HCT116 (cell line): ENCODE results near the gene PEX6. TPM values are rescaled to one million over a fixed set of nuclear protein-coding genes. Genes with fewer than 3 reads are reported as not detected.

ENCODE experiments used
- ATAC-seq: fragments of 200-7000 bp; cut with Tn5 transposase; 2 replicates; pipeline ENCODE4 v1.9.1; 2020; ENCODE audit warnings: mild to moderate bottlenecking, moderate library complexity
- BruUV-seq: library from RNA; stranded (reverse); fragments of 400-500 nt; replicated peaks from 2 replicates; lab custom pipeline; 2021; lab: Mats Ljungman, UMichigan
- CTCF ChIA-PET: fragments of 300-600 bp; sonication (Branson Sonifier 250); formaldehyde crosslinking; loops from one replicate; lab custom pipeline; 2021; ENCODE audit warnings: antibody characterized with exemption; lab: Charles Lee
- POLR2A ChIA-PET: fragments of 300-600, 350-600 bp; sonication (Branson Sonifier 250); formaldehyde crosslinking; loops from one replicate; lab custom pipeline; 2021; ENCODE audit warnings: antibody characterized with exemption; lab: Charles Lee
- RAD21 ChIA-PET, 2 experiments: fragments of 300-600 bp; sonication (Branson Sonifier 250); formaldehyde crosslinking; loops; one replicate each; lab custom pipeline; 2023; ENCODE audit warnings: low total read pairs in 2 of 2; ENCODE audit not compliant: uncharacterized antibody in 2 of 2, unreplicated experiment in 2 of 2, low non-redundant PET in 1 of 2; lab: Charles Lee
- DNase-seq: peaks from one replicate; pipeline ENCODE4 v3.0.0-alpha.2; 2010; ENCODE audit warnings: low read depth, low spot score
- H2AFZ ChIP-seq: fragments of 200-600 bp; shearing (Covaris generic), sonication (generic); 2 replicates; pipeline ENCODE4 v1.6.1; 2017; ENCODE audit warnings: low read depth, mixed run types, mixed read lengths, antibody characterized with exemption, low read length; ENCODE audit not compliant: poor library complexity, severe bottlenecking
- H3K27ac ChIP-seq: 2 replicates; pipeline ENCODE4 v1.5.1; 2012; ENCODE audit warnings: low read depth, low read length
- H3K27me3 ChIP-seq: fragments of 200-600 bp; sonication (generic); 2 replicates; pipeline ENCODE4 v1.6.1; 2016; ENCODE audit warnings: mixed run types, low read length, mixed read lengths; ENCODE audit not compliant: insufficient read depth
- H3K36me3 ChIP-seq, 2 experiments: fragments of 200-500 bp in 1 of 2; fragments of 200-600 bp in 1 of 2; sonication (Bioruptor generic) in 1 of 2; sonication (generic) in 1 of 2; 2 replicates each; pipeline versions ENCODE4 v1.5.1 to v1.6.1; 2014 to 2016; ENCODE audit warnings: low read length in 2 of 2, inconsistent platforms in 1 of 2, mixed read lengths in 1 of 2, mixed run types in 1 of 2; ENCODE audit not compliant: insufficient read depth in 2 of 2, control insufficient read depth in 1 of 2
- H3K4me1 ChIP-seq, 2 experiments: fragments of 200-600 bp in 1 of 2; sonication (generic) in 1 of 2; 2 replicates each; pipeline versions ENCODE4 v1.5.1 to v1.6.1; 2012 to 2017; ENCODE audit warnings: low read length in 2 of 2, inconsistent platforms in 1 of 2, mild to moderate bottlenecking in 1 of 2, mixed read lengths in 1 of 2, mixed run types in 1 of 2, moderate library complexity in 1 of 2; ENCODE audit not compliant: insufficient read depth in 2 of 2, control insufficient read depth in 1 of 2
- H3K4me2 ChIP-seq: fragments of 200-600 bp; sonication (generic); 2 replicates; pipeline ENCODE4 v1.6.1; 2017; ENCODE audit warnings: mixed run types, low read length, mixed read lengths
- H3K4me3 ChIP-seq, 2 experiments: fragments of 200-600 bp in 1 of 2; sonication (generic) in 1 of 2; replicated peaks in 1 of 2; 2 replicates each; pipeline ENCODE4 v1.5.1; 2011 to 2016; ENCODE audit warnings: low read length in 2 of 2, control low read depth in 1 of 2, low read depth in 1 of 2, mild to moderate bottlenecking in 1 of 2, mixed read lengths in 1 of 2, mixed run types in 1 of 2
- H3K79me2 ChIP-seq: fragments of 200-600 bp; sonication (generic); 2 replicates; pipeline ENCODE4 v1.6.1; 2017; ENCODE audit warnings: mild to moderate bottlenecking, mixed run types, low read length, moderate library complexity, mixed read lengths; ENCODE audit not compliant: insufficient read depth
- H3K9ac ChIP-seq: fragments of 200-600 bp; sonication (generic); 2 replicates; pipeline ENCODE4 v1.6.1; 2016; ENCODE audit warnings: low read length, mixed read lengths
- H3K9me2 ChIP-seq: fragments of 200-600 bp; sonication (generic), shearing (Covaris generic); 2 replicates; pipeline ENCODE4 v1.6.1; 2017; ENCODE audit warnings: mixed run types, mild to moderate bottlenecking, moderate library complexity; ENCODE audit not compliant: insufficient read depth
- H3K9me3 ChIP-seq, 2 experiments: fragments of 200-500 bp in 1 of 2; fragments of 200-600 bp in 1 of 2; sonication (Bioruptor generic) in 1 of 2; sonication (generic) in 1 of 2; 2 replicates each; pipeline ENCODE4 v1.6.1; 2014 to 2017; ENCODE audit warnings: low read length in 2 of 2, mixed read lengths in 2 of 2, inconsistent platforms in 1 of 2, low read depth in 1 of 2, mild to moderate bottlenecking in 1 of 2, mixed run types in 1 of 2, moderate library complexity in 1 of 2; ENCODE audit not compliant: control insufficient read depth in 1 of 2, insufficient read depth in 1 of 2
- H4K20me1 ChIP-seq: fragments of 200-600 bp; sonication (generic), shearing (Covaris generic); 2 replicates; pipeline ENCODE4 v1.6.1; 2017; ENCODE audit warnings: mixed run types, mild to moderate bottlenecking, moderate library complexity; ENCODE audit not compliant: insufficient read depth
- ATF3 ChIP-seq: IDR thresholded peaks from 2 replicates; pipeline ENCODE4 v1.6.1; 2012
- CEBPB ChIP-seq: IDR thresholded peaks from 2 replicates; pipeline ENCODE4 v1.6.1; 2012; ENCODE audit warnings: low read depth
- CTCF ChIP-seq, 3 experiments: fragments of 200-600 bp in 1 of 3; sonication (generic) in 1 of 3; IDR thresholded peaks in 2 of 3; conservative IDR thresholded peaks in 1 of 3; 2 replicates each; pipeline ENCODE4 v1.5.1; 2012 to 2017; ENCODE audit warnings: low read depth in 2 of 3, low read length in 2 of 3, antibody characterized with exemption in 1 of 3, borderline replicate concordance in 1 of 3, control low read depth in 1 of 3, mild to moderate bottlenecking in 1 of 3, mixed read lengths in 1 of 3, mixed run types in 1 of 3, moderate library complexity in 1 of 3; ENCODE audit not compliant: insufficient read depth in 1 of 3
- ELF1 ChIP-seq: IDR thresholded peaks from 2 replicates; pipeline ENCODE4 v1.6.1; 2012; ENCODE audit warnings: low read depth, borderline replicate concordance
- EZH2 ChIP-seq: fragments of 200-600 bp; sonication (generic); IDR thresholded peaks from 2 replicates; pipeline ENCODE4 v1.6.1; 2017; ENCODE audit warnings: antibody characterized with exemption, mixed run types
- EZH2phosphoT487 ChIP-seq: fragments of 200-600 bp; IDR thresholded peaks from 2 replicates; pipeline ENCODE4 v1.6.1; 2018; ENCODE audit warnings: antibody characterized with exemption, borderline replicate concordance
- JUND ChIP-seq: IDR thresholded peaks from 2 replicates; pipeline ENCODE4 v1.6.1; 2012
- RAD21 ChIP-seq: IDR thresholded peaks from 2 replicates; pipeline ENCODE4 v1.6.1; 2012; ENCODE audit warnings: low read depth, mild to moderate bottlenecking
- REST ChIP-seq: IDR thresholded peaks from 2 replicates; pipeline ENCODE4 v1.6.1; 2012; ENCODE audit warnings: low read depth
- SP1 ChIP-seq: IDR thresholded peaks from 2 replicates; pipeline ENCODE4 v1.6.1; 2012; ENCODE audit warnings: low read depth
- TCF7L2 ChIP-seq: IDR thresholded peaks from 2 replicates; pipeline ENCODE4 v1.7.0; 2011; ENCODE audit warnings: borderline replicate concordance, inconsistent platforms; ENCODE audit not compliant: insufficient read depth, insufficient read length; ENCODE audit errors: extremely low read depth
- ZFX ChIP-seq: fragments of 450-650 bp; IDR thresholded peaks from 2 replicates; pipeline ENCODE4 v1.6.1; 2017
- ZNF274 ChIP-seq: fragments of 200-500 bp; sonication (Bioruptor generic); IDR thresholded peaks from 2 replicates; pipeline ENCODE4 v1.6.1; 2014; ENCODE audit warnings: mild to moderate bottlenecking, low read depth, low read length, inconsistent platforms
- intact Hi-C: fragments of 100-400 bp; cut with micrococcal nuclease; formaldehyde crosslinking; loops from 2 replicates; pipeline ENCODE4 v1.10.0; 2022
- total RNA-seq: library from RNA; stranded (reverse); gene quantifications from one replicate; pipeline ENCODE4 v1.2.1, GENCODE V29; 2021; ENCODE audit not compliant: unreplicated experiment

Gene PEX6
- total RNA-seq, 1 experiment from 2014 or later = 21.4 TPM

GRCh38 chr6:42915732-42916131 is 63.2 kb downstream of the PEX6 start, which contains the start of gene PTCRA:
PTCRA (plus strand) TSS chr6:42916053; CDS start chr6:42916070, 17 bp downstream.
- H3K27me3 ChIP-seq = no peaks in the 10 kb centered on the region
- no TSS peak for BruUV-seq
- TF ChIP-seq ZNF274 = no peak
- TF ChIP-seq JUND = no peak
- no peak for TF ChIP-seq ATF3
- TF ChIP-seq SP1 = no peak
- TF ChIP-seq, all 23 proteins: peak for 0
- Histone ChIP-seq H3K9me3 (no peaks in the 10 kb centered on the region), H3K4me2 (no peak within 1 kb of the TSS), H3K79me2 (no peaks in the 10 kb centered on the region), H4K20me1 (no peaks in the 10 kb centered on the region), H3K36me3 (no peaks in the 10 kb centered on the region), H3K4me1 (no peaks in the 10 kb centered on the region; a peak in 1 of 4 replicates), H3K27ac (no peak within 1 kb of the TSS), H3K9me2 (no peaks in the 10 kb centered on the region), H3K4me3 (no peak within 1 kb of the TSS), H3K9ac (no peak within 1 kb of the TSS), H2AFZ (no peak within 1 kb of the TSS)
- CTCF ChIA-PET = no interaction called here
- RAD21 ChIA-PET = no interaction called here
- no peak for ATAC-seq
- no peak for DNase-seq
- POLR2A ChIA-PET = no interaction called here
- intact Hi-C loops = no loop called here

GRCh38 chr6:42914546-42914945 is 64.4 kb downstream of the PEX6 start:
- no peak overlapping the region for H2AFZ ChIP-seq
- RAD21 ChIA-PET = no interaction called here
- H3K9me2 ChIP-seq = no peaks in the 10 kb centered on the region
- no peaks in the 10 kb centered on the region for H3K9me3 ChIP-seq
- BruUV-seq = no TSS peak
- intact Hi-C loops = no loop called here
- ATAC-seq = no peak
- H3K4me2 ChIP-seq = no peak overlapping the region
- H3K9ac ChIP-seq = no peak overlapping the region
- H4K20me1 ChIP-seq = no peaks in the 10 kb centered on the region
- CTCF ChIA-PET = no interaction called here
- no peak for DNase-seq
- H3K4me3 ChIP-seq = no peak overlapping the region
- H3K79me2 ChIP-seq = no peaks in the 10 kb centered on the region
- H3K4me1 ChIP-seq = no peaks in the 10 kb centered on the region; a peak in 1 of 4 replicates
- H3K27me3 ChIP-seq = no peaks in the 10 kb centered on the region
- no peak overlapping the region for H3K27ac ChIP-seq
- no peaks in the 10 kb centered on the region for H3K36me3 ChIP-seq
- POLR2A ChIA-PET = interaction anchor here (0.6 kb wide), 1 partner anchor 1065 kb away, joined by 3 read pairs; no protein-coding TSS in a partner anchor
- TF ChIP-seq CTCF (IDR thresholded peaks at IDR 0.05 in 2 of 3, conservative IDR thresholded peaks at IDR 0.05 in 1 of 3; ENCODE audit: borderline replicate concordance in 1 of 3, insufficient read depth in 1 of 3, low read depth in 2 of 3, low read length in 2 of 3) (no peak), ZFX (no peak), EZH2phosphoT487 (no peak), REST (no peak), TCF7L2 (no peak), CEBPB (no peak), ELF1 (no peak), RAD21 (no peak), EZH2 (no peak)
